Smooth muscle cell (in vitro differentiated cells): ENCODE measurements around the gene RNF213. TPM values are rescaled to one million over a fixed set of nuclear protein-coding genes. Genes with fewer than 3 reads are reported as not detected.

Experiments used
- DNase-seq: peaks from one replicate; lab custom pipeline; 2025; ENCODE audit not compliant: unreplicated experiment; lab: John Stamatoyannopoulos, UW
- H2AFZ ChIP-seq: fragments of 200-600 bp; sonication (generic); 2 replicates; pipeline ENCODE4 v1.6.0; 2016; ENCODE audit warnings: antibody characterized with exemption, low read depth, mild to moderate bottlenecking
- H3F3A ChIP-seq: fragments of 200-600 bp; sonication (generic); 2 replicates; pipeline ENCODE4 v1.6.0; 2017; ENCODE audit warnings: antibody characterized with exemption, low read depth
- H3K27ac ChIP-seq: fragments of 200-600 bp; sonication (generic); 2 replicates; pipeline ENCODE4 v1.5.1; 2016; ENCODE audit warnings: low read depth, mild to moderate bottlenecking
- H3K27me3 ChIP-seq: fragments of 200-600 bp; sonication (generic); 2 replicates; pipeline ENCODE4 v1.6.1; 2016; ENCODE audit warnings: low read depth, mild to moderate bottlenecking
- H3K36me3 ChIP-seq: fragments of 200-600 bp; sonication (generic); 2 replicates; pipeline ENCODE4 v1.5.1; 2016; ENCODE audit warnings: low read depth
- H3K4me1 ChIP-seq: fragments of 200-600 bp; sonication (generic); 2 replicates; pipeline ENCODE4 v1.5.1; 2016; ENCODE audit warnings: low read depth
- H3K4me2 ChIP-seq: fragments of 200-600 bp; sonication (generic); 2 replicates; pipeline ENCODE4 v1.6.0; 2016; ENCODE audit warnings: mild to moderate bottlenecking
- H3K4me3 ChIP-seq: fragments of 200-600 bp; sonication (generic); 2 replicates; pipeline ENCODE4 v1.5.1; 2016; ENCODE audit warnings: mild to moderate bottlenecking
- H3K79me2 ChIP-seq: fragments of 200-600 bp; sonication (generic); 2 replicates; pipeline ENCODE4 v1.6.0; 2016; ENCODE audit warnings: low read depth, mild to moderate bottlenecking
- H3K9ac ChIP-seq: fragments of 200-600 bp; sonication (generic); 2 replicates; pipeline ENCODE4 v1.6.0; 2016; ENCODE audit warnings: low read depth
- H3K9me3 ChIP-seq: fragments of 200-600 bp; sonication (generic); replicated peaks from 2 replicates; pipeline ENCODE4 v1.5.1; 2016; ENCODE audit warnings: low read depth
- H4K20me1 ChIP-seq: fragments of 200-600 bp; sonication (generic); 2 replicates; pipeline ENCODE4 v1.6.0; 2016; ENCODE audit warnings: low read depth
- WGBS: methylation state at CpG from one replicate; pipeline ENCODE4 v1.1.7; 2016; ENCODE audit warnings: low lambda C conversion rate; 5-methylcytosine and 5-hydroxymethylcytosine counted together
- polyA plus RNA-seq: library from polyadenylated mRNA; unstranded; fragments of >200 nt; fragmentation: Nextera tagmentation; extraction: Ambion mirVana; gene quantifications from 2 replicates; pipeline ENCODE4 v1.2.1, GENCODE V29; 2016
- total RNA-seq: library from RNA; depleted of rRNA; stranded (reverse); fragments of >200 nt; gene quantifications from 2 replicates; pipeline ENCODE4 v1.2.3, GENCODE V29; 2014
- TF ChIP-seq, protein P1 (sequence below): fragments of 200-600 bp; sonication (generic); IDR thresholded peaks from 2 replicates; pipeline ENCODE4 v1.5.1; 2017; ENCODE audit warnings: borderline replicate concordance, mild to moderate bottlenecking, antibody characterized with exemption; ENCODE audit not compliant: insufficient read depth, poor library complexity, severe bottlenecking

The RNF213 gene
- total and polyA plus RNA-seq, 2 experiments from 2014 or later, result 12.8 to 43.0 TPM

DNA sequence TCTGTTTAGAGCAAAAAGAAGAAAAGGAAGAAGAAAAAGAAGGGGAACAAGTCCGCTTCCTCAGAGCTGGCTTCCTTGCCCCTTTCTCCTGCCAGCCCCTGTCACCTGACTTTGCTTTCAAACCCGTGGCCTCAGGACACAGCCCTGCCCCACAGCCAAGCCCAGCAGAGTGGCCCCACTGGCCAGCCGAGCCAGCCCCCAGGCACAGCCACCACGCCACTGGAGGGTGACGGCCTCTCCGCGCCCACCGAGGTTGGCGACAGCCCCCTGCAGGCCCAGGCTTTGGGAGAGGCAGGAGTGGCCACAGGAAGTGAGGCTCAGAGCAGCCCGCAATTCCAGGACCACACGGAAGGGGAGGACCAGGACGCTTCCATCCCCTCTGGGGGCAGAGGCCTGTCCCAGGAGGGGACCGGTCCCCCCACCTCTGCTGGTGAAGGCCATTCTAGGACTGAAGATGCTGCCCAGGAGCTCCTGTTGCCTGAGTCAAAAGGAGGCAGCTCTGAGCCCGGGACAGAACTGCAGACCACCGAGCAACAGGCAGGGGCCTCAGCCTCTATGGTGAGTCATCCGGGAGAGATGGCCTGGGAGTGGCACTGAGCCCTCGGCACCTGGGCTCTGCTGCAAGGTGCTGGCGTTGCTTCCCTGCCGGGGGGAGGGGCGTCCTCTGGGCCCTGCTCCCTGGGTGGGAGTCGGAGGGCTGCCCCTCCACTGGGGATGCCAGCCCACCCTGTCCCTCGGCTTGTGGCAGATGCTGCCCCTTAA lies 27.3 kb downstream of the RNF213 start:
- Histone ChIP-seq H3K27me3 (no peaks in the 10 kb centered on the region), H4K20me1 (peaks cover 27% of the 10 kb centered on the region), H2AFZ (no peak overlapping the region), H3K4me1 (no peaks in the 10 kb centered on the region), H3K9ac (no peak overlapping the region), H3K36me3 (peaks cover 6% of the 10 kb centered on the region), H3K9me3 (no peaks in the 10 kb centered on the region), H3F3A (no peaks in the 10 kb centered on the region), H3K79me2 (no peaks in the 10 kb centered on the region), H3K4me2 (no peak overlapping the region), H3K27ac (no peak overlapping the region), H3K4me3 (no peak overlapping the region)
- 87% methylated on average over 22 of the region's 22 CpGs for WGBS
- DNase-seq, result no peak
- TF ChIP-seq, protein P1, sequence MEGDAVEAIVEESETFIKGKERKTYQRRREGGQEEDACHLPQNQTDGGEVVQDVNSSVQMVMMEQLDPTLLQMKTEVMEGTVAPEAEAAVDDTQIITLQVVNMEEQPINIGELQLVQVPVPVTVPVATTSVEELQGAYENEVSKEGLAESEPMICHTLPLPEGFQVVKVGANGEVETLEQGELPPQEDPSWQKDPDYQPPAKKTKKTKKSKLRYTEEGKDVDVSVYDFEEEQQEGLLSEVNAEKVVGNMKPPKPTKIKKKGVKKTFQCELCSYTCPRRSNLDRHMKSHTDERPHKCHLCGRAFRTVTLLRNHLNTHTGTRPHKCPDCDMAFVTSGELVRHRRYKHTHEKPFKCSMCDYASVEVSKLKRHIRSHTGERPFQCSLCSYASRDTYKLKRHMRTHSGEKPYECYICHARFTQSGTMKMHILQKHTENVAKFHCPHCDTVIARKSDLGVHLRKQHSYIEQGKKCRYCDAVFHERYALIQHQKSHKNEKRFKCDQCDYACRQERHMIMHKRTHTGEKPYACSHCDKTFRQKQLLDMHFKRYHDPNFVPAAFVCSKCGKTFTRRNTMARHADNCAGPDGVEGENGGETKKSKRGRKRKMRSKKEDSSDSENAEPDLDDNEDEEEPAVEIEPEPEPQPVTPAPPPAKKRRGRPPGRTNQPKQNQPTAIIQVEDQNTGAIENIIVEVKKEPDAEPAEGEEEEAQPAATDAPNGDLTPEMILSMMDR, result no peak

DNA sequence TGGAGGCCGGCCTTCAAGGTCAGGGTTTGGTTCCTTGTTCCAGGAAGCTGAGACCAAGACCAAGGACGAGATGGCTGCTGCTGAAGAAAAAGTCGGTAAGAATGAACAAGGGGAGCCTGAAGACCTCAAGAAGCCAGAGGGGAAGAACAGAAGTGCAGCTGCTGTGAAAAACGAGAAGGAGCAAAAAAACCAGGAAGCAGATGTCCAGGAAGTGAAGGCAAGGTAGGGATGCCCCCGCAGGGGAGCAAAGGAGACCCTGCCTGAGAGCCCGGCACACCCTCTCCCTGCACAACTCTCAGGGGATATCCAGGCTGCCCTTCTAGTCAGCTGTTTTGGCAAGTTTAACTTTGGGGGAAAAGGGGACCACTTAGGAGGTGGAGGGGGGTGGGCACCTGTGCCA lies 29.0 kb downstream of the RNF213 start:
- TF ChIP-seq, protein P1, result no peak
- Histone ChIP-seq H3K27ac (no peak overlapping the region), H3F3A (no peaks in the 10 kb centered on the region), H3K36me3 (peaks cover 6% of the 10 kb centered on the region), H2AFZ (no peak overlapping the region), H3K9ac (no peak overlapping the region), H3K79me2 (no peaks in the 10 kb centered on the region), H3K27me3 (no peaks in the 10 kb centered on the region), H3K4me2 (no peak overlapping the region), H3K4me1 (no peaks in the 10 kb centered on the region), H4K20me1 (peaks cover 12% of the 10 kb centered on the region), H3K9me3 (no peaks in the 10 kb centered on the region), H3K4me3 (no peak overlapping the region)
- 96% methylated on average over 6 of the region's 6 CpGs for WGBS
- no peak for DNase-seq

DNA sequence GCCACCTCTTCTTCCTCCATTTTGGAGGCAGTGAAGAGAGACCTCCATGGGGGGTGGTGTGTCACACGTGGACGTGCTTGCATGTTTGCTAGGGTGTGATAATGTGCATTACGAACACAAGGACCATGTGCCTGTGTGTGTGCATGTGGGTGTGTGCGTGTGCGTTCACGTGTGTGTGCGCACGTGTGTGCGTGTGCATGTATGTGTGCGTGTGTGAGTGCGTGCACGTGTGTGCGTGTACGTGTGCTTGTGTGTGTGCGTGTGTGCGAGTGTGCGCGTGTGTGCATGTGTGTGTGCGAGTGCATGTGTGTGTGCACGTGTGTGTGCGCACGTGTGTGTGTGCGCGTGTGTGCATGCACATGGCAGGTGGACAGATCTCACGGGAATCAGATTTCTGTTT lies 29.5 kb downstream of the RNF213 start:
- no peaks in the 10 kb centered on the region for H3K27me3 ChIP-seq
- TF ChIP-seq, protein P1, result no peak
- 97% methylated on average over 25 of the region's 25 CpGs for WGBS
- no peak overlapping the region for H3K4me2 ChIP-seq
- H2AFZ ChIP-seq, result no peak overlapping the region
- H3K9me3 ChIP-seq, result no peaks in the 10 kb centered on the region
- H3K79me2 ChIP-seq, result no peaks in the 10 kb centered on the region
- DNase-seq, result no peak
- no peak overlapping the region for H3K27ac ChIP-seq
- H3K4me3 ChIP-seq, result no peak overlapping the region
- H3K36me3 ChIP-seq, result peaks cover 8% of the 10 kb centered on the region
- no peak overlapping the region for H3K9ac ChIP-seq
- no peaks in the 10 kb centered on the region for H3K4me1 ChIP-seq
- H3F3A ChIP-seq, result no peaks in the 10 kb centered on the region
- H4K20me1 ChIP-seq, result peaks cover 8% of the 10 kb centered on the region

DNA sequence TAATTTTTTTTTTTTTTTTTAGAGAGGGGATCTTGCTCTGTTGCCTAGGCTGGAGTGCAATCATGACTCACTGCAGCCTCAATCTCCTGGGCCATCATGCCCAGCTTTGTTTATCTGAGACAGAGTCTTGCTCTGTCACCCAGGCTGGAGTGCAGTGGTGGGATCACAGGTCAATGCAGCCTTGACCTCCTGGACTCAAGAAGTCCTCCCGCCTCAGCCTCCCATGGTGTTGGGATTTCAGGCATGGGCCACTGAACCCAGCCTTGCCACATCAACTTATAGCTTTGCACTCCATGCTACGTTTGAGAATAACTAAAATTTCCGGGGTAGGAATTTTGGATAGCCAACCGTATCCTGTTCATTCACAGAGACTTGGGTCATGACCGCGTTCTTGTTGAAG lies 30.6 kb downstream of the RNF213 start:
- peaks cover 9% of the 10 kb centered on the region for H3K36me3 ChIP-seq

More for the DNA sequence above, 30.6 kb downstream of the RNF213 start:
- Histone ChIP-seq H3K9ac (no peak overlapping the region), H2AFZ (no peak overlapping the region), H3F3A (no peaks in the 10 kb centered on the region), H3K79me2 (no peaks in the 10 kb centered on the region), H3K4me3 (no peak overlapping the region), H3K4me1 (no peaks in the 10 kb centered on the region), H4K20me1 (peaks cover 2% of the 10 kb centered on the region), H3K9me3 (no peaks in the 10 kb centered on the region), H3K4me2 (no peak overlapping the region), H3K27ac (no peak overlapping the region), H3K27me3 (no peaks in the 10 kb centered on the region)
- WGBS, result 98% methylated on average over 6 of the region's 6 CpGs
- TF ChIP-seq, protein P1, result no peak
- no peak for DNase-seq
